GM21360 (cell line): ENCODE results near the gene ASB18.
"Not testable (repeated sequence)": the region's sequence is repeated elsewhere in the genome, so short reads cannot be mapped to it uniquely, and the experiment has no call there.

Source experiments
- ATAC-seq: cut with Tn5 transposase; IDR thresholded peaks from one replicate; pipeline ENCODE4 v1.9.1; 2021; ENCODE audit warnings: mild to moderate bottlenecking, moderate library complexity; ENCODE audit not compliant: unreplicated experiment

Gene ASB18, protein sequence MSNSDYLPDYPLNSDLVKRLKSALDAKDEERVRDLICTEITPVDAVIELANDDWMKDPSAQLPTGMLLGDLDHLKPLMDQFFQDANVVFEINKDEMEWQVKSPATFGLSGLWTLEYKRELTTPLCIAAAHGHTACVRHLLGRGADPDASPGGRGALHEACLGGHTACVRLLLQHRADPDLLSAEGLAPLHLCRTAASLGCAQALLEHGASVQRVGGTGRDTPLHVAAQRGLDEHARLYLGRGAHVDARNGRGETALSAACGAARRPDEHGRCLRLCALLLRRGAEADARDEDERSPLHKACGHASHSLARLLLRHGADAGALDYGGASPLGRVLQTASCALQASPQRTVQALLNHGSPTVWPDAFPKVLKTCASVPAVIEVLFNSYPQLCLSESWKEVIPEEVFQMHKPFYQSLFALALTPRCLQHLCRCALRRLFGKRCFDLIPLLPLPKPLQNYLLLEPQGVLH

DNA sequence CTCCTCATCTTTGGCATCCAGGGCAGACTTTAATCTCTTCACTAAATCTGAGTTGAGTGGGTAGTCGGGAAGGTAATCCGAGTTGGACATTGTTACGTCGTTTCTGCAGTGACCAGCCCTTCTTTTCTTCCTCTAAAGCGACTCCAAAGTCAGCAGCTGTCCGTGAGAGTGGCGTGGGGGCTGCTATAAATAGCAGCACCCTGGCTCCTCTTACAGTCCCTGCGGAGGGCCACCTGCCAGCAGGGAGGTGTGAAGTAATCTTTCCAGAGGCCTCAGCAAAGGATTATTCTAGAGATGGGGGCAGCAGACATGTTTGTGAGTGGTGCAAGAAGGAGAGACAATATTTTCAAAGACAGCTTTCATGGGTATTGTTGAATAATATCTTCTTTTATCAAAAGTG lies at the start of gene ASB18:
ASB18 (minus strand) TSS at position 151 of the 400 bp plus-strand sequence; CDS start at position 90, 61 bp downstream.
- no peak for ATAC-seq

DNA sequence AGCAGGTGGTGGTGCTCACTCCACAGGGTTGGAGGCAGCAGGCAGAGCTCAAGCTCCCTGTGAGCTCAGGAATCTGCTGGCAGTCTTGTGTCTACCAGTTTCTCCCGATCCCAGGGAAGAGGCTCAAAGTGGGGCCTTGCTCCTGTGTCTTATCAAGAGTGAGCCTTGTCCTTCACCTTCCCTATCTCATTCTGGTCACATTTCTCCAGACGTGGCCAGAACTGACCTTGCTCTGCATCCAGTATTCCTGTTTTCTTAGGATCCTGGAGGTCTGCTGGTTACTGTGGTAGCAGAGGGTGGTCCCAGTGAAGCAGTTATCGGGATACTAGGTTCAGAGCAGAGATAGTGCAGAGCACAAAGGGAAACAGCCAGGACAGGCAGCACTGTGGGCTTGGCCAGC lies 47.1 kb upstream of the ASB18 start:
- ATAC-seq: no peak

DNA sequence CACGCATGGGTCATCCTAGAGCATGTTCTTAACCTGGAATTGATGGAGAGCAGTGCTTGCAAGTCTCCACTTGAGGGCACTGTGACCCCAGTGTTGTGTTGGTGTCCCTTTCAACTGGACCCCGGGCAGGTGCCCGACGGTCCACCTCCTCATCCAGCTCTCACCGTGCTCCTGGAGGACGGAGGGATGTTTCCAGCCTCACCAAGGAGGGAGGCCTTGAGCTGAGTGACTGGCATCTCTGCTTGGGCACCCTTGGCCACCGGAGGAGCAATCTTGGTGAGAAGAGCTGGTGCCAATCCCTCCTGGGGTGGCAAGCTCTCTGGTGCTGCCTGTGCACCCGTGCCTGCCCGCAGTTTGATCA lies 45.4 kb upstream of the ASB18 start:
- no peak for ATAC-seq

DNA sequence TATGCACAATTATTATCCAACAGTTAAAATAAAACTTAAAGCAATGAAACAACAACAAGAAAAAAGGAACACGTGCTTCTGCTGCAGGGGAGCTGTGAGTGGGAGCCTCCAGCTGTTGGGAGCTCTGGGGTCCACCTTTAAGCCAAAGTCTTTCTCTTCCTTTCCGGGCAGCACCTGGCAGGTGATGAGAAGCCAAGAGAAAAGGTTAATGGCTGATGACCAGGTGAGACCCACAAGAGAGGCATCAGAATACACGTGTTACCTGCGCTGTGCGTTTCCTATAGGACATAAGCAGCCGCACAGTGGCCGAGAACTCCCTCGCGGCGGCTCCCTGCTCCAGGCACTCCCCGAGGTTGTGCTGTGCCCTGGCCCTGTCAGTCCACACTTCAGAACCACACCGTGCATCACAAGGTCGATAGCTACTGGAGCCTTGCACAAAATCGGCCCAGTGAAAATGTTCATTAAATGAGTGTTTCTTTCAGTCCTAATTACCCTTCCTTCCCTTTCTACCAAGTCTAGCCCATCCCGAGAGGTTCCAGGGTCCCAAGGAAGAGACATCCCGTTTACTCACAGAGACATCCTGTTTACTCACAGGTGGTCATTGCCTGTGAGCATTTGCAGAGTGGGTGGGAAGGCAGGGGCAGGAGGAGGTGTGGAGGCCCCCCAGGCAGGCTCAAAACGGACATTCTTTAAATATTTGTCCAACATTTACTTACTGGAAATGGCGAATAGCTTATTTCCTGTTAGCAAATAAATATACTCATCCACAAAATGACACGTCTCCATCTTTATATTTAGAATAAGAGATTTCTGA lies 44.9 kb upstream of the ASB18 start:
- no peak for ATAC-seq

DNA sequence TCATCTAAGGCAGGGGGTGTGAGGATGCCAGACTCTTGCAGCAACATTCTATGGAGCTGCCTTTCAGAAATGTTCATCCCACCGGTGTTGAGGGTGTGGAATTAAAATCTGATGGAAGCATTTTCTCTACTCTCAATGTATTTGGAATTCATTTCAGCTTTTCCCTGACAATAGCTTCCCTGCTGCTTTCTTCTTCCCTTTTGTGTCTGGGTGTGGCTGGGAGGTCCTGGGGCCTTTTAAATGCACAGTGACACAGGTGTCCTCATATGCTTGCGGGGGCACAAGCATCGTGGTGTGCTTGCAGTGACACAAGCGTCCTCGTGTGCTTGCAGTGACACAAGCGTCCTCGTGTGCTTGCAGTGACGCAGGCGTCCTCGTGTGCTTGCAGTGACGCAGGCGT lies 43.4 kb upstream of the ASB18 start:
- no peak for ATAC-seq

DNA sequence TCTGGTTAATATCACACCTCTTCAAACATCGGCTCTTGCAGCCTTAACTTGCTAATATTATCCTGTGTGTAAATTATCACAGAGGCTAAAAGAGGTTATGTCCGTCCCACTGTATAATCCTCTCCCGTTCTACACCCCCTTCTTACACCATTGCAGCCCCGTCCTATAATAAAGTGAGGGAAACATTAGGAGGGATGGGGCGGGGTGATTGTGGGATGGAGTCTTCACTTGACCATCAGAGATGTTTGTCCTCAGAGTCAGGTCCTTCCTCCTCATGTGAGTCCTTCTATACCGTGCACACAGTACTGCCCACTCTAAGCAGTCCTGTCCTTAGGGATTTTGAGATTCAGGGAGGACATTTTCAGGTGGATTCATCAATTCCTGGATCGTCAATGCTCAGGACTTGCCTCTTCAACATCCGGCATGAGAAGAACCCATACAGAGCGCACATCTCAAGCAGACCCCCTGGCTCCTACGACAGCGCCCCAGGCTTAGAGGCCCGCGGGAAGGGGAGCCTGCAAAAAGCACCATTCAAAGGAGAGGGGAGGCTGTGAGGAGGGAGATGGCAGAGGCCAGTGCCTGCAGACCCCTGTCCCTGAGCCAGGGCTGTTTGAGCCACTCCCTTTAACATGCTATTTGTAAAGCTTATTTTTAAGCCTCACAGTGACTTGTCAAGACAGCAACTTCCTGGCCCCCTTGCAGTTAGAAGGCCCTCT lies 42.8 kb upstream of the ASB18 start:
- no peak for ATAC-seq

DNA sequence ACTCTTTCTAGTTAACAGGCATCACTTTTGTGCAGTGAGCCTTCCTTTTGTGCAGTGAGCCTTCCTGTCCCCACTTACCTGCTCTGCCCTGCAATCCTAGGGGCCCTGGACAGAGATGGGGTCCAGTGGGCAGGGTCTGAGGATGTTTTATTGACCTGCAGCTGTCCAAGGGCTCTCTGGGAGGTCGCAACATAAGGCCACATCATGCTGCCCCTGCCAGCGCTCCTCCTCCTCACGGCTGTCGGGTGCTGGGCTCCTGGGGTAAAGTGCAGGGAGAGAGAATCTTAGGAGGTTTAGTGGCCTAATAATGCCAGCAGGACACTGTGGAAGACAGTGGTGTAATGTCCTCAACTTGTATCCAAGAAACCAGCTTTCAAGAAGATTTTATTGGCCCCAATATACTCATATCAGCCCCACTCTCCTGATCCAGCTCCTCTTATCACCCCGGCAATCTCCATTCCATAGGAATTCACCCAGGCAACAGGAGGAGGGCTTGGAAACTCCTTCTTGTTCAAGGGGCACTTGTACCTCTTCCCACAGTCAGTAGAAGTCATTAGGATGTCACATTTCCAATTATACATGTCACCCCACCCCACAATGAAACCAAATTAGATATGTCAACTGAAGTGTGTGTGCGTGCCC lies 41.9 kb upstream of the ASB18 start:
- ATAC-seq: no peak

DNA sequence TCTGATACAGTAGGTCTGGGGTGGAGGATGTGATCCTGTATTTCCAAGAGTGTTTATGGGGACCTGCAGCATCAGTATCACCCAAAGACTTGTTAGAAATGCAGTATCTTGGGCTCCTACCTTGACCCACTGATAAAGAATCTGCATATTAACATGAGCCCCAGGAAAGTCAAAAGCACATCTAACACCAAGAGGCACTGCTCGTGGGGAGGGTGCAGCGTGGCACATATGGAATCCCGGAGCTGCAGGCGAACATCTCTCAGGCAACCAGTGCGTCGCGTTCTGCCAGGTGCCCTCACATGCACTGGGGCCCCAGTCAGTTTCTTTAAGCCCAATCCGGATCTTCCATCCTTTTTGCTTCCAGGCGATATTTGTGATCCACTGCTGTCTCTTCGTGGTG lies 41.3 kb upstream of the ASB18 start:
- no peak for ATAC-seq

DNA sequence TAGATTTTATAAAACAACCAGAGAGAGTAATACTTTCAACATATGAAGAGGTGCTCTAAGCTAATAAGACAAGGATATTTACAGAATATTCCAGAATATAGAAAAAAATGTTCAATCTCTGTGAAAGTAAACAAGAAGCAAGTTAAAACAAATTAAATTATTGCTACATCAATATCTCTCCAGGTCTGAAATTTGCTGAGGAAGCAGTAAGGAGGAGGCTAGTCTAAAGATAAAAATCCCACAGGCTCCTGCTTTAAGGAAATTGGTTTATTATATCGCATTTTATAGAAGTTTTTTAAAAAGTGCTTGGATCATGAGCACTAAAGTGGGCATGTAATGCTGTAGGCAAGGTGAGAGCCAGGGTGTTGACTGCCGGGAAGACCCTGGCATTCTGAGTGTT lies 39.7 kb upstream of the ASB18 start:
- no peak for ATAC-seq

DNA sequence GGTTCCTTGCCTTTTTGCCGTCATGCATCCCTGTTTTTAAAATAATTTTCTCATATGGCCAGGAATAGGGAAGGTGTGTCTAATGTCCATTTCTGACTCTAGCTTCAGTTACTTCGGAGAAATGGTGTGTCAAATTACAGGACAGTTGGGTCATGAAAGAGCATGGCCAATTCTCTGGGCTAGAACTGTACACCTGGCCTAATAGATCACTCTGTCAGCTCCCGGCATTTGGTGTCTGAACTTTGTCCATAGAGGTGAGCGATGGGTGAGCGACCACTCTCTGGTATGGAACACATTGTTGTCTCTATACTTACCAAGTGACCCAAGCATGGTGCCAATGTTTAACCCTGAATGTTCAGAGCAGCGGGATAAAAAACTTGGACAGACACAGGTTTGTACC lies 38.3 kb upstream of the ASB18 start:
- no peak for ATAC-seq

DNA sequence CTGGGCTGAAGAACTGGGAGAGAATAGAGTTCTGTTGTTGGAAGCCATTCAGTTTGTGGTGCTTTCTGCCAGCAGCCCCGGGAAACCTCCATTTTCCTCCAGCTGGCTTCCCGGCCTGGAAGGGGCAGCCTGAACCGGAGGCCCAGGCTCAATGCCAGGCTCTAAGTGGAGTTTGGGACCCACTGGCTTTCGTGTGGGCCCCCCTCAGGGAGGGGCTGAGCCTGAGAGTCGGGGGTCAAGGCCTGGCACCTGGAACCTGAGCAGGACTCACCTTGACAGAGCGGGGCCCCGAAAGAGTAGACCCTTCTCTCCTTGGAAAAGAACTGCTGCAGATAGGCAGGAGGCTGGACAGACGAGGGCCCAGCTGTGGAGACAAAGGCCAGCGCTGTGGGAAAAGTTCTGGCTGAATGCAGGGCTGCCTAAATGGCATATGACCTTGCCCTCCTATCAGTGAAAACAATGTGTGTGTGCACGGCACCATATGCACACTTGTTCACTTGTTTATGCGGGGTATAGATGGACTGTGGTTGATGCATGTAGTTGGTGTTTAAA lies 34.8 kb upstream of the ASB18 start:
- no peak for ATAC-seq

DNA sequence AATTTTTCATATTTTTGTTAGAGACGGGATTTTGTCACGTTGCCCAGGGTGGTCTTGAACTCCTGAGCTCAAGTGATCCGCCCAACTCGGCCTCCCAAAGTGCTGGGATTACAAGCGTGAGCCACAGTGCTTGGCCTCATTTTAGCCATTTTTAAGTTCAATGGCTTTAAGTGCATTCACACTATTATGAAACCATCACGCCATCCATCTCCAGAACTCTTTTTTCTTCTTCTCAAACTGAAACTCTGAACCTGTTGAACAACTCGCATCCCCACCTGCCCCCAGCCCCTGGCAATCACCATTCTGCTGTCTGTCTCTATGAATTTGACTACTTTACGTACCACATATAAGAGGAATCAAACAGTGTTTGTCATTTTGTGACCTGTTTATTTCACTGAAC lies 31.3 kb upstream of the ASB18 start:
- ATAC-seq: no peak

DNA sequence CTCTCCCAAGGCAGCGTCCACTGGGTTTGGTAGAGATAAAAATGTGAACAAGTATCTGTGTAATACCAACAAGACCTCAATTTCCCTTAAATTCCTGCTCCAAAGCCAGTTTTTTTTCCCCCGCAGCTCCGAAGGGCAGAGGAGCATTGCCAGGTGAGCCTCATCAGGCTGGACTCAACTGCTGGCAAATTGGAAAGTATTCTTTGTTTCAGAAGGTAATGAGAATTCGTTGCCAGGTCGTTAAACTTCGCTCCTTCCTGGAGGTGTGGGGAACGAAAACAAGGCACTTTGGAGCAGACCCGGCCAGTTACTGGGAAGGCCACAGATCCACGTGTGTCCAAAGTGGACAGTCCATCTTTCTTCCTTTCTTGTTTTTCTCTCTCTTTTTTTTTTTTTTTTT lies 30.4 kb upstream of the ASB18 start:
- ATAC-seq: no peak

DNA sequence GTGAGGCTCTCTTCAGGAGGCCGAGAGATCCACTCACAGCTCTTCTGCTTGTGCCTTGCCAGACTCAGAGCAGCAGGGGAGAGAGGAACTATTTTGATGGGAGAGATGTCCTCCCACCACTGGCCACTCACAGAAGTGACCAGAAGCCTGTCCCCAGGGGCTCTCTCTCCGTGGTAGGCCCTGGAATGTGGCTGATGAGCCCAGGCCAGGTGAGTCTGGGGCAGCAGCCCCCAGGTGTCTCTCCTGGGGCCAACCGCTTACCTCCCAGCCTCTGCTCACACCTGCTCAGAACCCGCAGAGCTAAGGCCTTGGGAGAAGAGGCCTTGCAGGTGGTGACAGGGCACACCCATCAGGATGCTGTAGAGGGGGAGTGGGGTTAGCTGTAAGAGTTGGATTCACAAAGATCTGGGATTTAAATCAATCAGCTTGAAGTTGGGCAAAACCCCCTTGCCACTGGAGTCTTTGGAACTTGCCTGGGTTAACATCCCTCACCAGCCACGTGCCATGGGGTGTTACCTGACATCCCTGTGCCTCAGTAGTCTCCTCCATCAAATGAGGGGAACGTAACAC lies 29.1 kb upstream of the ASB18 start:
- no peak for ATAC-seq

DNA sequence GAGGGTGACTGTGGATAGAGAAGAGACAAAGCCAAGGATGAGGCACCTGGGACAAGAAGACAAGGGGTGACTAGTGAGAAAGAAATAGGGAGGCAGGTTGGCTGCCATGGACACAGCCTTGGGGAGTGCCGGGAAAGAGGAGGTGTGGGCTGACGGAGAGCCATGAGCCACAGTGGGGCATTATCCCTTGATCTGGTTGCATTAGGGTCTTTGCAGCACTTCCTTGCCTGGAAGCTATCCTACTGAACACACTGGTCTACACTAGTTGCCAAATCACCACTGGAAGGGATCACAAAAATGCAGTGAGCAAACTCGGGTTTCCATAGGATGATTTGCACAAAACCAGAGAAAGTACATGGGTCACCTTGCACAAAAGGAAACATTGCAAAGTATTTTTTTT lies 27.7 kb upstream of the ASB18 start:
- ATAC-seq: no peak

DNA sequence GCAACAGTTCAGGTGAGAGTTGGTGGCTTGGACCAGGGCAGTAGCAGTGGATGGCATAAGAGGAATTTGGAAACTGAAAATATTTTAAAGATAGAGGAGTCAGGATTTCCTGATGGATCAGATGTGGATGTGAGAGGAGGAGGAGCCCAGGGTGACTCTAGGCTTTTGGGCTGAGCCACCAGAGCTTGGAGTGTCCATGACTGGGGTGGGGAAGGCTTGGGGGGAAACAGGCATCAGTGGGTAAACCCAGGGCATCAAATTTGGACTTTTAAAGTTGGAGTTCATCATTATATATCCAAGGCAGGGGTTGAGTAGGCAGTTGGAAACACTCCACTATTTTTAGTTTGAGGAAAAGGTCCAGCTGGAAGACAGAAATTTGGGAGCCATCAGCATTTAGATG lies 27.3 kb upstream of the ASB18 start:
- ATAC-seq: no peak

DNA sequence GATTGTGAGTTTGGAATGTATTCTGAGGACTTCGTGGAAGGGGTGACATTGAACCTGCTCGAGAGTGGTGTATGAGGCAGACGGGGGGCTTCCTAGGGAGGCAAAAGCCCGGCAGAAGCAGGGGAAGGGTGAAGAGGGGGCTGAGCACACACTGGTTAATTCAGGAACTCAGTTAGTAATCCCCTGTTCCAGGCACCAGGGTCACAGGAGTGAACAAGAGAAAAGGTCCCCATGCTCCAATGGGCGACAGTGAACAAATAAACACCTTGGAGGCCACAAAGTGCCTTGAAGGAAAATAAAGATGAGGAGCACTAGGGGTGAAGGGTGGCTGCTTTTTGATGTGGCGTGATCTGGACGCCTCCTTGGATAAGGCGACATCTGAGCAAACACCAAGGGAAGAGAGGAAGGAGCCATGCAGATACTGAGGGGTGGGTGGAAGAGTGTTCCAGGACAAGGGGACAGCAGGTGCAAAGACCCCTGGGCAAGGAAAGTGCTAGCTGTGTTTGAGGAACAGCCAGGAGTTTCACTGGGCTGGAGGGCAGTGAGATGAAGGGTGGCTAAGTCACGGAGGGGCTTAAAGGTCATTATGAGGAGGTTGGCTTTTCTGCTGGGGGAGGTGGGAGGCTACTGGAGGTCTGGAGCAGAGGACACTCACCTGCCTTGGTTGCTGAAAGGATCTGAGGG lies 26.7 kb upstream of the ASB18 start:
- ATAC-seq: no peak

DNA sequence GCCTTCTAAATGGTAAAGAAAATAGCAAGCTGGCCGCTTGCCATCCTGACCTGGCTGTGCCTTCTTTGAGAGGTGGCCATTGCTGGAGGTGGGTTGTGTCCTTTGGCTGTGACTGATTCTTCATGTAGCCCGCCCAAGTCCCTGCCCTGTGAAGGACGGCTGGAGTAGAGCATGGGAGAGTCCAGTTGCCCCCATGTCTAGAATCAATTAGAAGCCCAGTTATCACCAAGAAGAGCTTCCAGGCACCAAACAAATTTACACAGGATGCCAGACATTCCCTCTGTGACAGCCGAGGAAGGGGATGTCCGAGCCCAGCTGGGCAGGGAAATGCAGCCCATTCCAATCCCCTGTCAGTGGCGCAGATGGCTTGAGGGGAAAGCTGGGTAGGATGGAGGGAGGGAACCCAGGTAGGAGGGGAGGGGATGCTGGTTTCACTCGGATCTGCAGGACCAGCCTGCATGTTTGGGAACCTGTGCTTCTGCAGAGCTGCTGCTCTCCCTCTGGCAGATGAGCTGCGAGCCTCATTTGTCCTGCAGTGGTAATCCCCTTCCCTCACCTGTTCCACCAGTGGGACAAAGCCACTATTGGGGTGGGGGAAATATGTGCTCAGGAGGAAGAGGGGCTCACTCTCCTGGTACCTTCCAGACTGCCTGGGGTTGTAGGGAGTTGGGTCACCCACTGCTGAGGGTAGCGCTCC lies 25.7 kb upstream of the ASB18 start:
- ATAC-seq: no peak

DNA sequence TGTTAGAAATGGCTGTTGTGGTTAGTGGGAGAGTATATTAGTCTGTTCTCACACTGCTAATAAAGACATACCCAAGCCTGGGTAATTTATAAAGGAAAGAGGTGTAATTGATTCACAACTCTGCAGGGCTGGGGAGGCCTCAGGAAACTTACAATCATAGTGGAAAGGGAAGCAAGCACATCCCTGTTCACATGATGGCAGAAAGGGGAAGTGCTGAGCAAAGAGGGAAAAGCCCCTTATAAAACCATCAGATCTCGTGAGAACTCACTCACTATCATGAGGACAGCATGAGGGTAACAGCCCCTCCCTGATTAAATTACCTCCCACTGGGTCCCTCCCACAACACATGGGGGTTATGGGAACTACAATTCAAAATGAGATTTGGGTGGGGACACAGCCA lies 24.2 kb upstream of the ASB18 start:
- ATAC-seq: not testable (repeated sequence)
